NOMO-1 treated with dmso at 0.1 percent for 144 hours (cell line): Measurements from ENCODE around the gene CEP20.

Experiments
- DNase-seq: peaks from one replicate; lab custom pipeline; 2025; ENCODE audit not compliant: unreplicated experiment; lab: John Stamatoyannopoulos, UW

The CEP20 gene

GRCh38 chr16:15835136-15835878 lies 53.1 kb downstream of the CEP20 start:
- DNase-seq = no peak

GRCh38 chr16:15834502-15834901 lies 53.9 kb downstream of the CEP20 start:
- peak; percentile 53 for DNase-seq

GRCh38 chr16:15833541-15833940 lies 54.9 kb downstream of the CEP20 start:
- DNase-seq = no peak

GRCh38 chr16:15832241-15832640 lies 56.2 kb downstream of the CEP20 start:
- no peak for DNase-seq

GRCh38 chr16:15830832-15831451 lies 57.5 kb downstream of the CEP20 start:
- DNase-seq = no peak

GRCh38 chr16:15829460-15829859 lies 58.9 kb downstream of the CEP20 start:
- DNase-seq = no peak

GRCh38 chr16:15827709-15828343 lies 60.6 kb downstream of the CEP20 start:
- DNase-seq = no peak

- no peak for DNase-seq
These were observed 61.1 kb downstream of the CEP20 start for GRCh38 chr16:15827299-15827698.

GRCh38 chr16:15825750-15826305 lies 62.6 kb downstream of the CEP20 start:
- DNase-seq = no peak

- no peak for DNase-seq
These were observed 65.4 kb downstream of the CEP20 start for GRCh38 chr16:15822957-15823356.

GRCh38 chr16:15820837-15821236 lies 67.6 kb downstream of the CEP20 start:
- DNase-seq = no peak

GRCh38 chr16:15819046-15819445 lies 69.4 kb downstream of the CEP20 start:
- DNase-seq = no peak

GRCh38 chr16:15817446-15817845 lies 71.0 kb downstream of the CEP20 start:
- DNase-seq = no peak

GRCh38 chr16:15816228-15816627 lies 72.2 kb downstream of the CEP20 start:
- no peak for DNase-seq
